ENCODE data around the gene EXOC2.

Gene EXOC2

DNA sequence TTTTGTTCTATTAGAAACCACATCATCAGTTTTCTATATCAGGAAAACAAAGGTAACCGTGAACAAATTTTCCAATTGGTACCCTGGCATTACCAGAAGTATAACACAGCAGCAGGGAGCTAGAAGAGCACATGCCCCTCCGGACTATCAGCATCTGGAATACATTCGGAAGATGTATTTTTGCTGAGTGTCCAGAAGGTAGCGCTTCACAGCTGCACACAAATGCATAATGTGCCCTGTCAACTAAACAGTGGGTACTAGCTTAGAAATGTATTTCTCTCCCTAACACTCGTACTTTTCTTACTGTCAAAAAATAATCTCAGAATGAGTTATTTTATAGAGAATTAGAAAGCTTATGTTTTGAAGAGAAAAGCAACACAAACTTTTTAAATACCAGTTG, 113.6 kb downstream of the EXOC2 start:
- Histone ChIP-seq H4K20me1 (ENCODE audit: control insufficient read depth, insufficient read depth, low read depth, low read length) (no peaks in the 10 kb centered on the region), H3K27me3 (ENCODE audit: control insufficient read depth, low read length) (no peaks in the 10 kb centered on the region), H3K79me2 (ENCODE audit: control insufficient read depth, low read length) (no peaks in the 10 kb centered on the region), H3K9me2 (replicated peaks; ENCODE audit: control insufficient read depth, low read length) (no peaks in the 10 kb centered on the region), H3K27ac (ENCODE audit: low read depth, low read length) (no peak overlapping the region), H3K36me3 (ENCODE audit: control insufficient read depth, low read length) (no peaks in the 10 kb centered on the region), H3K4me3 (ENCODE audit: low read length) (no peak overlapping the region), H3F3A (ENCODE audit: control insufficient read depth, insufficient read depth) (no peaks in the 10 kb centered on the region), H3K4me2 (ENCODE audit: low read length) (no peak overlapping the region), H3K4me1 (ENCODE audit: control insufficient read depth, low read length) (peaks cover 8% of the 10 kb centered on the region), H3K9me3 (ENCODE audit: control insufficient read depth, insufficient read depth, low read length) (no peaks in the 10 kb centered on the region)
- TF ChIP-seq CTCF (IDR thresholded peaks at IDR 0.05; ENCODE audit: low read depth, low read length, poor library complexity, severe bottlenecking) = peak; percentile 12
- TF ChIP-seq EZH2phosphoT487 (IDR thresholded peaks at IDR 0.05; ENCODE audit: borderline replicate concordance, low read length) = no peak

- Histone ChIP-seq H3K79me2 (ENCODE audit: control insufficient read depth, low read length) (no peaks in the 10 kb centered on the region), H3K4me3 (ENCODE audit: low read length) (no peak overlapping the region), H3K4me2 (ENCODE audit: low read length) (no peak overlapping the region), H3F3A (ENCODE audit: control insufficient read depth, insufficient read depth) (no peaks in the 10 kb centered on the region), H3K36me3 (ENCODE audit: control insufficient read depth, low read length) (no peaks in the 10 kb centered on the region), H3K27ac (ENCODE audit: low read depth, low read length) (no peak overlapping the region), H3K4me1 (ENCODE audit: control insufficient read depth, low read length) (no peaks in the 10 kb centered on the region), H3K9me2 (replicated peaks; ENCODE audit: control insufficient read depth, low read length) (no peaks in the 10 kb centered on the region), H3K9me3 (ENCODE audit: control insufficient read depth, insufficient read depth, low read length) (no peaks in the 10 kb centered on the region), H4K20me1 (ENCODE audit: control insufficient read depth, insufficient read depth, low read depth, low read length) (no peaks in the 10 kb centered on the region), H3K27me3 (ENCODE audit: control insufficient read depth, low read length) (no peaks in the 10 kb centered on the region)
- TF ChIP-seq EZH2phosphoT487 (IDR thresholded peaks at IDR 0.05; ENCODE audit: borderline replicate concordance, low read length) (no peak), CTCF (IDR thresholded peaks at IDR 0.05; ENCODE audit: low read depth, low read length, poor library complexity, severe bottlenecking) (no peak)
Measured at GRCh38 chr6:572596-573265, 120.2 kb downstream of the EXOC2 start.

DNA sequence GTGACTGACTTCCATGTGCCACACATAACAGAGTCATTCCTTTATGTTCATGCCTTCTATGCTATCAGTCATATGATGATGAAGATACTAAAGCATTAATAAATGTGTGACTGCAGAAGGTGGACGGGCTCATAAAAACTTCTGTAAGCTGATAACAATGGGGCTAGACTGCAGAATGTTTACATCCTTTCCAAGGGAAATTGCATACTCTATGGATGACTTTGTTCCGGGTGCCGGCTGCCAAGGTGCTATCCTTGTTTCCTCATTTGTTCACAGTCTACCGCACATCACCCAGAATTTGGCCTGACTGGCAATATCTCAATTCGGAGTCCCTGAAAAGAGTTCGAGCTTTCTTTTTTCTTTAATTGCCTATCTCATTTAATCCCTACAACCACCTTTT, 121.0 kb downstream of the EXOC2 start:
- Histone ChIP-seq H3F3A (ENCODE audit: control insufficient read depth, insufficient read depth) (no peaks in the 10 kb centered on the region), H3K27me3 (ENCODE audit: control insufficient read depth, low read length) (no peaks in the 10 kb centered on the region), H3K4me3 (ENCODE audit: low read length) (no peak overlapping the region), H3K79me2 (ENCODE audit: control insufficient read depth, low read length) (no peaks in the 10 kb centered on the region), H3K4me2 (ENCODE audit: low read length) (no peak overlapping the region), H3K27ac (ENCODE audit: low read depth, low read length) (no peak overlapping the region), H3K36me3 (ENCODE audit: control insufficient read depth, low read length) (no peaks in the 10 kb centered on the region), H3K9me2 (replicated peaks; ENCODE audit: control insufficient read depth, low read length) (no peaks in the 10 kb centered on the region), H3K9me3 (ENCODE audit: control insufficient read depth, insufficient read depth, low read length) (no peaks in the 10 kb centered on the region), H3K4me1 (ENCODE audit: control insufficient read depth, low read length) (no peaks in the 10 kb centered on the region), H4K20me1 (ENCODE audit: control insufficient read depth, insufficient read depth, low read depth, low read length) (no peaks in the 10 kb centered on the region)
- no peak for TF ChIP-seq CTCF (IDR thresholded peaks at IDR 0.05; ENCODE audit: low read depth, low read length, poor library complexity, severe bottlenecking)
- TF ChIP-seq EZH2phosphoT487 (IDR thresholded peaks at IDR 0.05; ENCODE audit: borderline replicate concordance, low read length) = no peak

Data from DOHH2 (cell line).